HCT116 (cell line): ENCODE data around the gene DDX39B. TPM values are rescaled to one million over a fixed set of nuclear protein-coding genes. Genes with fewer than 3 reads are reported as not detected.
A peak's percentile ranks its signal among the peaks of the same experiment; 100 is the strongest.

Source experiments
- ATAC-seq: fragments of 200-7000 bp; cut with Tn5 transposase; 2 replicates; pipeline ENCODE4 v1.9.1; 2020; ENCODE audit warnings: mild to moderate bottlenecking, moderate library complexity
- BruUV-seq: library from RNA; stranded (reverse); fragments of 400-500 nt; replicated peaks from 2 replicates; lab custom pipeline; 2021; lab: Mats Ljungman, UMichigan
- CTCF ChIA-PET: fragments of 300-600 bp; sonication (Branson Sonifier 250); formaldehyde crosslinking; loops from one replicate; lab custom pipeline; 2021; ENCODE audit warnings: antibody characterized with exemption; lab: Charles Lee
- POLR2A ChIA-PET: fragments of 300-600, 350-600 bp; sonication (Branson Sonifier 250); formaldehyde crosslinking; loops from one replicate; lab custom pipeline; 2021; ENCODE audit warnings: antibody characterized with exemption; lab: Charles Lee
- RAD21 ChIA-PET, 2 experiments: fragments of 300-600 bp; sonication (Branson Sonifier 250); formaldehyde crosslinking; loops; one replicate each; lab custom pipeline; 2023; ENCODE audit warnings: low total read pairs in 2 of 2; ENCODE audit not compliant: uncharacterized antibody in 2 of 2, unreplicated experiment in 2 of 2, low non-redundant PET in 1 of 2; lab: Charles Lee
- DNase-seq: peaks from one replicate; pipeline ENCODE4 v3.0.0-alpha.2; 2010; ENCODE audit warnings: low read depth, low spot score
- H2AFZ ChIP-seq: fragments of 200-600 bp; shearing (Covaris generic), sonication (generic); 2 replicates; pipeline ENCODE4 v1.6.1; 2017; ENCODE audit warnings: low read depth, mixed run types, mixed read lengths, antibody characterized with exemption, low read length; ENCODE audit not compliant: poor library complexity, severe bottlenecking
- H3K27ac ChIP-seq: 2 replicates; pipeline ENCODE4 v1.5.1; 2012; ENCODE audit warnings: low read depth, low read length
- H3K27me3 ChIP-seq: fragments of 200-600 bp; sonication (generic); 2 replicates; pipeline ENCODE4 v1.6.1; 2016; ENCODE audit warnings: mixed run types, low read length, mixed read lengths; ENCODE audit not compliant: insufficient read depth
- H3K36me3 ChIP-seq, 2 experiments: fragments of 200-500 bp in 1 of 2; fragments of 200-600 bp in 1 of 2; sonication (Bioruptor generic) in 1 of 2; sonication (generic) in 1 of 2; 2 replicates each; pipeline versions ENCODE4 v1.5.1 to v1.6.1; 2014 to 2016; ENCODE audit warnings: low read length in 2 of 2, inconsistent platforms in 1 of 2, mixed read lengths in 1 of 2, mixed run types in 1 of 2; ENCODE audit not compliant: insufficient read depth in 2 of 2, control insufficient read depth in 1 of 2
- H3K4me1 ChIP-seq, 2 experiments: fragments of 200-600 bp in 1 of 2; sonication (generic) in 1 of 2; 2 replicates each; pipeline versions ENCODE4 v1.5.1 to v1.6.1; 2012 to 2017; ENCODE audit warnings: low read length in 2 of 2, inconsistent platforms in 1 of 2, mild to moderate bottlenecking in 1 of 2, mixed read lengths in 1 of 2, mixed run types in 1 of 2, moderate library complexity in 1 of 2; ENCODE audit not compliant: insufficient read depth in 2 of 2, control insufficient read depth in 1 of 2
- H3K4me2 ChIP-seq: fragments of 200-600 bp; sonication (generic); 2 replicates; pipeline ENCODE4 v1.6.1; 2017; ENCODE audit warnings: mixed run types, low read length, mixed read lengths
- H3K4me3 ChIP-seq, 2 experiments: fragments of 200-600 bp in 1 of 2; sonication (generic) in 1 of 2; replicated peaks in 1 of 2; 2 replicates each; pipeline ENCODE4 v1.5.1; 2011 to 2016; ENCODE audit warnings: low read length in 2 of 2, control low read depth in 1 of 2, low read depth in 1 of 2, mild to moderate bottlenecking in 1 of 2, mixed read lengths in 1 of 2, mixed run types in 1 of 2
- H3K79me2 ChIP-seq: fragments of 200-600 bp; sonication (generic); 2 replicates; pipeline ENCODE4 v1.6.1; 2017; ENCODE audit warnings: mild to moderate bottlenecking, mixed run types, low read length, moderate library complexity, mixed read lengths; ENCODE audit not compliant: insufficient read depth
- H3K9ac ChIP-seq: fragments of 200-600 bp; sonication (generic); 2 replicates; pipeline ENCODE4 v1.6.1; 2016; ENCODE audit warnings: low read length, mixed read lengths
- H3K9me2 ChIP-seq: fragments of 200-600 bp; sonication (generic), shearing (Covaris generic); 2 replicates; pipeline ENCODE4 v1.6.1; 2017; ENCODE audit warnings: mixed run types, mild to moderate bottlenecking, moderate library complexity; ENCODE audit not compliant: insufficient read depth
- H3K9me3 ChIP-seq, 2 experiments: fragments of 200-500 bp in 1 of 2; fragments of 200-600 bp in 1 of 2; sonication (Bioruptor generic) in 1 of 2; sonication (generic) in 1 of 2; 2 replicates each; pipeline ENCODE4 v1.6.1; 2014 to 2017; ENCODE audit warnings: low read length in 2 of 2, mixed read lengths in 2 of 2, inconsistent platforms in 1 of 2, low read depth in 1 of 2, mild to moderate bottlenecking in 1 of 2, mixed run types in 1 of 2, moderate library complexity in 1 of 2; ENCODE audit not compliant: control insufficient read depth in 1 of 2, insufficient read depth in 1 of 2
- H4K20me1 ChIP-seq: fragments of 200-600 bp; sonication (generic), shearing (Covaris generic); 2 replicates; pipeline ENCODE4 v1.6.1; 2017; ENCODE audit warnings: mixed run types, mild to moderate bottlenecking, moderate library complexity; ENCODE audit not compliant: insufficient read depth
- CEBPB ChIP-seq: IDR thresholded peaks from 2 replicates; pipeline ENCODE4 v1.6.1; 2012; ENCODE audit warnings: low read depth
- EGR1 ChIP-seq: IDR thresholded peaks from 2 replicates; pipeline ENCODE4 v1.6.1; 2012; ENCODE audit warnings: low read depth
- ELF1 ChIP-seq: IDR thresholded peaks from 2 replicates; pipeline ENCODE4 v1.6.1; 2012; ENCODE audit warnings: low read depth, borderline replicate concordance
- EZH2phosphoT487 ChIP-seq: fragments of 200-600 bp; IDR thresholded peaks from 2 replicates; pipeline ENCODE4 v1.6.1; 2018; ENCODE audit warnings: antibody characterized with exemption, borderline replicate concordance
- JUND ChIP-seq: IDR thresholded peaks from 2 replicates; pipeline ENCODE4 v1.6.1; 2012
- POLR2A ChIP-seq: IDR thresholded peaks from 2 replicates; pipeline ENCODE4 v1.7.0; 2011; ENCODE audit warnings: borderline replicate concordance; ENCODE audit not compliant: insufficient read depth, insufficient read length; ENCODE audit errors: extremely low read depth
- POLR2AphosphoS5 ChIP-seq: IDR thresholded peaks from 2 replicates; pipeline ENCODE4 v1.6.1; 2011; ENCODE audit warnings: mild to moderate bottlenecking, low read depth, low read length, moderate library complexity
- RAD21 ChIP-seq: IDR thresholded peaks from 2 replicates; pipeline ENCODE4 v1.6.1; 2012; ENCODE audit warnings: low read depth, mild to moderate bottlenecking
- SIN3A ChIP-seq: IDR thresholded peaks from 2 replicates; pipeline ENCODE4 v1.6.1; 2012; ENCODE audit warnings: low read depth
- SRF ChIP-seq: IDR thresholded peaks from 2 replicates; pipeline ENCODE4 v1.6.1; 2012; ENCODE audit warnings: low read depth
- TCF7L2 ChIP-seq: IDR thresholded peaks from 2 replicates; pipeline ENCODE4 v1.7.0; 2011; ENCODE audit warnings: borderline replicate concordance, inconsistent platforms; ENCODE audit not compliant: insufficient read depth, insufficient read length; ENCODE audit errors: extremely low read depth
- YY1 ChIP-seq: IDR thresholded peaks from 2 replicates; pipeline ENCODE4 v1.6.1; 2011; ENCODE audit warnings: low read length, low read depth, moderate library complexity, mild to moderate bottlenecking; ENCODE audit not compliant: insufficient replicate concordance; ENCODE audit errors: extremely low read depth
- ZFX ChIP-seq: fragments of 450-650 bp; IDR thresholded peaks from 2 replicates; pipeline ENCODE4 v1.6.1; 2017
- ZNF274 ChIP-seq: fragments of 200-500 bp; sonication (Bioruptor generic); IDR thresholded peaks from 2 replicates; pipeline ENCODE4 v1.6.1; 2014; ENCODE audit warnings: mild to moderate bottlenecking, low read depth, low read length, inconsistent platforms
- intact Hi-C: fragments of 100-400 bp; cut with micrococcal nuclease; formaldehyde crosslinking; loops from 2 replicates; pipeline ENCODE4 v1.10.0; 2022
- total RNA-seq: library from RNA; stranded (reverse); gene quantifications from one replicate; pipeline ENCODE4 v1.2.1, GENCODE V29; 2021; ENCODE audit not compliant: unreplicated experiment
- TF ChIP-seq, protein P1 (sequence below), 3 experiments: fragments of 200-600 bp in 1 of 3; sonication (generic) in 1 of 3; IDR thresholded peaks in 2 of 3; conservative IDR thresholded peaks in 1 of 3; 2 replicates each; pipeline ENCODE4 v1.5.1; 2012 to 2017; ENCODE audit warnings: low read depth in 2 of 3, low read length in 2 of 3, antibody characterized with exemption in 1 of 3, borderline replicate concordance in 1 of 3, control low read depth in 1 of 3, mild to moderate bottlenecking in 1 of 3, mixed read lengths in 1 of 3, mixed run types in 1 of 3, moderate library complexity in 1 of 3; ENCODE audit not compliant: insufficient read depth in 1 of 3
- TF ChIP-seq, protein P2 (sequence below): IDR thresholded peaks from 2 replicates; pipeline ENCODE4 v1.6.1; 2012
- TF ChIP-seq, protein P3 (sequence below): IDR thresholded peaks from 2 replicates; pipeline ENCODE4 v1.6.1; 2011; ENCODE audit warnings: mild to moderate bottlenecking, low read length, moderate library complexity; ENCODE audit not compliant: insufficient replicate concordance; ENCODE audit errors: extremely low read depth
- TF ChIP-seq, protein P4 (sequence below): IDR thresholded peaks from 2 replicates; pipeline ENCODE4 v1.6.1; 2012

Gene DDX39B
- total RNA-seq, 1 experiment from 2014 or later: 545 TPM

DNA sequence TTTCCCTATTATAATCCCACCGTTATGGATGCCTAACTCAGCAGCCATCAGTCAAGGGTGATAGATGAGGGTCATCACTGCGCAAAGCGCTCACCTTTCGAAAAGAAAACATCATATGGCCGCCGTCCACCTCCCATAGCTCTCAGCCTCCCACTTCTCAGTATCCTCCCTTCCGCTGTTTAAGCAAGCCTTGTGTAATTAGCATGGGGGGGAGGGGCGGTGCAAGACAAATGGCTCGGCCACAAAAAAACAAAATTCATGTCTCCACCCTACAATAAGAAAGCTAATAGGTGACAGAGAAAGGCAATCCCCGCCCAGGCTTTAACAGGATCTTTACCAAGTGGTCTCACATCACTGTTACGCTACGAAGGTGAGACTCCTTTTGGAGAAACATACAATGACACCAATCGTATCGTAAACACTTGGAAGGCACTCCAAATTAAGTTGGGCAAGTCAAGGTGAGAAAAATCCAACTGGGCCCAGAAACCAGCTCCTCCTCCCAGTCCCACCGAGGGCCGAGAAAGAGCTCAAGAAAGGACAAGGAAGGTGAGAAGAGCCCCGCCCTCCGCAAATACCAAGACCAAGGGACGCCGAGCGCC is 645 bp downstream of the DDX39B start (continued):
- TF ChIP-seq, protein P1, sequence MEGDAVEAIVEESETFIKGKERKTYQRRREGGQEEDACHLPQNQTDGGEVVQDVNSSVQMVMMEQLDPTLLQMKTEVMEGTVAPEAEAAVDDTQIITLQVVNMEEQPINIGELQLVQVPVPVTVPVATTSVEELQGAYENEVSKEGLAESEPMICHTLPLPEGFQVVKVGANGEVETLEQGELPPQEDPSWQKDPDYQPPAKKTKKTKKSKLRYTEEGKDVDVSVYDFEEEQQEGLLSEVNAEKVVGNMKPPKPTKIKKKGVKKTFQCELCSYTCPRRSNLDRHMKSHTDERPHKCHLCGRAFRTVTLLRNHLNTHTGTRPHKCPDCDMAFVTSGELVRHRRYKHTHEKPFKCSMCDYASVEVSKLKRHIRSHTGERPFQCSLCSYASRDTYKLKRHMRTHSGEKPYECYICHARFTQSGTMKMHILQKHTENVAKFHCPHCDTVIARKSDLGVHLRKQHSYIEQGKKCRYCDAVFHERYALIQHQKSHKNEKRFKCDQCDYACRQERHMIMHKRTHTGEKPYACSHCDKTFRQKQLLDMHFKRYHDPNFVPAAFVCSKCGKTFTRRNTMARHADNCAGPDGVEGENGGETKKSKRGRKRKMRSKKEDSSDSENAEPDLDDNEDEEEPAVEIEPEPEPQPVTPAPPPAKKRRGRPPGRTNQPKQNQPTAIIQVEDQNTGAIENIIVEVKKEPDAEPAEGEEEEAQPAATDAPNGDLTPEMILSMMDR (IDR thresholded peaks at IDR 0.05 in 2 of 3, conservative IDR thresholded peaks at IDR 0.05 in 1 of 3; ENCODE audit: borderline replicate concordance in 1 of 3, insufficient read depth in 1 of 3, low read depth in 2 of 3, low read length in 2 of 3): no peak
- no peak for TF ChIP-seq POLR2A
- no peak for TF ChIP-seq POLR2AphosphoS5
- TF ChIP-seq YY1: no peak
- TF ChIP-seq, protein P2, sequence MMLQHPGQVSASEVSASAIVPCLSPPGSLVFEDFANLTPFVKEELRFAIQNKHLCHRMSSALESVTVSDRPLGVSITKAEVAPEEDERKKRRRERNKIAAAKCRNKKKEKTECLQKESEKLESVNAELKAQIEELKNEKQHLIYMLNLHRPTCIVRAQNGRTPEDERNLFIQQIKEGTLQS: no peak
- no peak for TF ChIP-seq EGR1
- no peak for TF ChIP-seq EZH2phosphoT487
- no peak for TF ChIP-seq ELF1

DNA sequence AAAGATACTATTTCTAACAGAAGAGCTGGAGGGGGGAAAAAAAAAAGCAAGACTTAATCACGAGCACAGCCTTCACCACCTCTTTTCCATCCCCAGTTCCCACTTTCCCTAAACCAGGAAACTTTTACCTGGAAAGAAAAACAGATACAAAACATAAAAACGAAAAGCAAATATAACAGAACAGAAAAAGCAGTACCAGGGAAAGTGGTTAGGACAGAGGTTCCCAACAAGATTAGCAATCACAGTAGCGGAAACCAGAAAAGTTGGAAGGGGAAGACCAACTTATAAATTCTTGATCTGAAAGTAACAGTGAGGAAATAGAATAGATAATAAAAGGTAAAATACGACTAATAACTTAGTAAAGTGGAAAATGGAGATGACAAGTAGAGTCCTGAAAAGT is 1.2 kb downstream of the DDX39B start:
- Histone ChIP-seq H3K9ac (peak overlapping the region; percentile 97), H3K36me3 (peaks cover 44 to 47% of the 10 kb centered on the region in 2 experiments), H3K4me2 (peak overlapping the region; percentile 85), H3K4me1 (peaks cover 14 to 26% of the 10 kb centered on the region in 2 experiments), H3K27ac (peak overlapping the region; percentile 96), H3K9me3 (no peaks in the 10 kb centered on the region), H2AFZ (no peak overlapping the region), H3K4me3 (peak overlapping the region; percentile 85 to 98), H4K20me1 (peaks cover 32% of the 10 kb centered on the region; the same call in 1 of the 2 replicates), H3K27me3 (no peaks in the 10 kb centered on the region), H3K79me2 (peaks cover 69% of the 10 kb centered on the region), H3K9me2 (no peaks in the 10 kb centered on the region)
- RAD21 ChIA-PET: interaction anchor here in 1 of 2 experiments (1.7 kb wide), 1 partner anchor 58 kb away, joined by 5 read pairs; no protein-coding TSS in a partner anchor
- BruUV-seq: no TSS peak
- POLR2A ChIA-PET: interaction anchor here (0.7 to 2.1 kb wide), 7 partner anchors 11 to 1666 kb away, joined by 3 to 10 read pairs (median 5); no protein-coding TSS in a partner anchor
- no peak for ATAC-seq
- CTCF ChIA-PET: interaction anchor here (1.3 kb wide), 1 partner anchor 58 kb away, joined by 8 read pairs; no protein-coding TSS in a partner anchor
- intact Hi-C loops: loop anchor here (10.0 kb wide), 1 partner anchor 294 kb away; no protein-coding TSS in a partner anchor
- DNase-seq: no peak
- TF ChIP-seq RAD21: no peak
- no peak for TF ChIP-seq JUND
- TF ChIP-seq TCF7L2: no peak
- TF ChIP-seq EGR1: no peak
- no peak for TF ChIP-seq SRF
- TF ChIP-seq SIN3A: no peak
- TF ChIP-seq, protein P1 (IDR thresholded peaks at IDR 0.05 in 2 of 3, conservative IDR thresholded peaks at IDR 0.05 in 1 of 3; ENCODE audit: borderline replicate concordance in 1 of 3, insufficient read depth in 1 of 3, low read depth in 2 of 3, low read length in 2 of 3): no peak
- no peak for TF ChIP-seq ZFX
- no peak for TF ChIP-seq ZNF274
- TF ChIP-seq CEBPB: no peak
- no peak for TF ChIP-seq YY1
- TF ChIP-seq, protein P3, sequence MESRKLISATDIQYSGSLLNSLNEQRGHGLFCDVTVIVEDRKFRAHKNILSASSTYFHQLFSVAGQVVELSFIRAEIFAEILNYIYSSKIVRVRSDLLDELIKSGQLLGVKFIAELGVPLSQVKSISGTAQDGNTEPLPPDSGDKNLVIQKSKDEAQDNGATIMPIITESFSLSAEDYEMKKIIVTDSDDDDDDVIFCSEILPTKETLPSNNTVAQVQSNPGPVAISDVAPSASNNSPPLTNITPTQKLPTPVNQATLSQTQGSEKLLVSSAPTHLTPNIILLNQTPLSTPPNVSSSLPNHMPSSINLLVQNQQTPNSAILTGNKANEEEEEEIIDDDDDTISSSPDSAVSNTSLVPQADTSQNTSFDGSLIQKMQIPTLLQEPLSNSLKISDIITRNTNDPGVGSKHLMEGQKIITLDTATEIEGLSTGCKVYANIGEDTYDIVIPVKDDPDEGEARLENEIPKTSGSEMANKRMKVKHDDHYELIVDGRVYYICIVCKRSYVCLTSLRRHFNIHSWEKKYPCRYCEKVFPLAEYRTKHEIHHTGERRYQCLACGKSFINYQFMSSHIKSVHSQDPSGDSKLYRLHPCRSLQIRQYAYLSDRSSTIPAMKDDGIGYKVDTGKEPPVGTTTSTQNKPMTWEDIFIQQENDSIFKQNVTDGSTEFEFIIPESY: no peak
- TF ChIP-seq, protein P4, sequence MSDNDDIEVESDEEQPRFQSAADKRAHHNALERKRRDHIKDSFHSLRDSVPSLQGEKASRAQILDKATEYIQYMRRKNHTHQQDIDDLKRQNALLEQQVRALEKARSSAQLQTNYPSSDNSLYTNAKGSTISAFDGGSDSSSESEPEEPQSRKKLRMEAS: no peak
